Liver (tissue), 9 donors: ENCODE data around the gene DNAH8. TPM values are rescaled to one million over a fixed set of nuclear protein-coding genes. Genes with fewer than 3 reads are reported as not detected.

Source experiments
- DNase-seq: peaks from one replicate; pipeline ENCODE4 v3.0.0-alpha.2; 2017; ENCODE audit warnings: low spot score
- H3K27ac ChIP-seq, 2 donors: one replicate each; pipeline ENCODE4 v1.7.0; 2013; ENCODE audit warnings: inconsistent platforms in 2 of 2, low read length in 2 of 2, control low read depth in 1 of 2, low read depth in 1 of 2, mild to moderate bottlenecking in 1 of 2
- H3K27me3 ChIP-seq, 4 donors: one replicate each; pipeline versions ENCODE4 v1.6.1 to v1.7.0; 2013; ENCODE audit warnings: low read length in 3 of 4, inconsistent platforms in 1 of 4, mild to moderate bottlenecking in 1 of 4, moderate library complexity in 1 of 4; ENCODE audit not compliant: control insufficient read depth in 4 of 4, insufficient read depth in 4 of 4
- H3K36me3 ChIP-seq, 4 donors: one replicate each; pipeline versions ENCODE4 v1.6.1 to v1.7.0; 2013; ENCODE audit warnings: low read length in 3 of 4, mild to moderate bottlenecking in 3 of 4, low read depth in 1 of 4, moderate library complexity in 1 of 4; ENCODE audit not compliant: control insufficient read depth in 4 of 4, insufficient read depth in 3 of 4
- H3K4me1 ChIP-seq, 4 donors: one replicate each; pipeline versions ENCODE4 v1.6.1 to v1.7.0; 2013; ENCODE audit warnings: low read length in 3 of 4, mild to moderate bottlenecking in 3 of 4, moderate library complexity in 1 of 4; ENCODE audit not compliant: control insufficient read depth in 4 of 4, insufficient read depth in 4 of 4
- H3K4me3 ChIP-seq, 3 donors: one replicate each; pipeline versions ENCODE4 v1.6.1 to v1.7.0; 2013; ENCODE audit warnings: low read length in 3 of 3, control low read depth in 1 of 3, low read depth in 1 of 3, mild to moderate bottlenecking in 1 of 3
- H3K9ac ChIP-seq, 2 donors: one replicate each; pipeline ENCODE4 v1.7.0; 2013; ENCODE audit warnings: low read length in 2 of 2, mild to moderate bottlenecking in 2 of 2, moderate library complexity in 2 of 2, control low read depth in 1 of 2, low read depth in 1 of 2
- H3K9me3 ChIP-seq, 4 donors: one replicate each; pipeline versions ENCODE4 v1.6.1 to v1.7.0; 2013; ENCODE audit warnings: low read length in 3 of 4; ENCODE audit not compliant: control insufficient read depth in 4 of 4
- EGR1 ChIP-seq, 2 donors: IDR thresholded peaks; 2 replicates each; pipeline ENCODE4 v1.6.1; 2016 to 2018; ENCODE audit warnings: antibody characterized with exemption in 2 of 2, low read depth in 2 of 2
- FOXA1 ChIP-seq: IDR thresholded peaks from 2 replicates; pipeline ENCODE4 v1.6.1; 2016; ENCODE audit warnings: antibody characterized with exemption
- FOXA2 ChIP-seq: IDR thresholded peaks from 2 replicates; pipeline ENCODE4 v1.6.1; 2016; ENCODE audit warnings: antibody characterized with exemption
- GABPA ChIP-seq, 2 donors: IDR thresholded peaks in 1 of 2; conservative IDR thresholded peaks in 1 of 2; 2 replicates each; pipeline ENCODE4 v1.6.1; 2016; ENCODE audit warnings: antibody characterized with exemption in 2 of 2, mild to moderate bottlenecking in 1 of 2, moderate library complexity in 1 of 2
- HNF4A ChIP-seq, 2 donors: conservative IDR thresholded peaks; 2 replicates each; pipeline ENCODE4 v1.6.1; 2016; ENCODE audit warnings: antibody characterized with exemption in 2 of 2, mild to moderate bottlenecking in 2 of 2
- HNF4G ChIP-seq: IDR thresholded peaks from 2 replicates; pipeline ENCODE4 v1.6.1; 2016; ENCODE audit warnings: antibody characterized with exemption
- JUND ChIP-seq, 2 donors: IDR thresholded peaks; 2 replicates each; pipeline ENCODE4 v1.6.1; 2016; ENCODE audit warnings: antibody characterized with exemption in 2 of 2
- NR2F2 ChIP-seq: IDR thresholded peaks from 2 replicates; pipeline ENCODE4 v1.6.1; 2016; ENCODE audit warnings: antibody characterized with exemption
- RAD21 ChIP-seq, 2 donors: IDR thresholded peaks; 2 replicates each; pipeline ENCODE4 v1.6.1; 2016; ENCODE audit warnings: antibody characterized with exemption in 2 of 2, mild to moderate bottlenecking in 2 of 2
- RXRA ChIP-seq, 2 donors: IDR thresholded peaks; 2 replicates each; pipeline ENCODE4 v1.6.1; 2017 to 2018; ENCODE audit warnings: antibody characterized with exemption in 2 of 2, mild to moderate bottlenecking in 1 of 2
- SP1 ChIP-seq: IDR thresholded peaks from 2 replicates; pipeline ENCODE4 v1.6.1; 2018; ENCODE audit warnings: antibody characterized with exemption, mild to moderate bottlenecking
- TAF1 ChIP-seq: conservative IDR thresholded peaks from 2 replicates; pipeline ENCODE4 v1.6.1; 2016; ENCODE audit warnings: antibody characterized with exemption, mild to moderate bottlenecking
- YY1 ChIP-seq: IDR thresholded peaks from 2 replicates; pipeline ENCODE4 v1.6.1; 2016; ENCODE audit warnings: antibody characterized with exemption, mild to moderate bottlenecking
- ZBTB33 ChIP-seq: IDR thresholded peaks from 2 replicates; pipeline ENCODE4 v1.6.1; 2016; ENCODE audit warnings: antibody characterized with exemption
- WGBS: extraction: QIAGEN DNeasy Blood & Tissue Kit; methylation state at CpG from one replicate; pipeline ENCODE4 v1.1.7; 2013; 5-methylcytosine and 5-hydroxymethylcytosine counted together
- polyA plus RNA-seq, 2 donors: library from polyadenylated mRNA; stranded (reverse) in 1 of 2; unstranded in 1 of 2; fragments of 200-250 nt in 1 of 2; fragments of >200 nt in 1 of 2; fragmentation: Nextera tagmentation in 1 of 2; extraction: Ambion mirVana in 1 of 2; gene quantifications; one replicate each; pipeline versions ENCODE4 v1.2.1 to v1.2.3, GENCODE V29; 2013 to 2015
- total RNA-seq, 2 donors: library from RNA; depleted of rRNA; stranded (reverse); fragments of >200 nt; gene quantifications; one replicate each; pipeline ENCODE4 v1.2.3, GENCODE V29; 2014
- TF ChIP-seq, protein P1 (sequence below): IDR thresholded peaks from 2 replicates; pipeline ENCODE4 v1.6.1; 2016; ENCODE audit warnings: antibody characterized with exemption
- TF ChIP-seq, protein P2 (sequence below): IDR thresholded peaks from 2 replicates; pipeline ENCODE4 v1.6.1; 2016; ENCODE audit warnings: antibody characterized with exemption
- TF ChIP-seq, protein P3 (sequence below): fragments of 150-350 bp; IDR thresholded peaks from 2 replicates; pipeline ENCODE4 v1.5.1; 2017; ENCODE audit warnings: improper control_type of control experiment, low read depth, low read length; ENCODE audit not compliant: missing input control
- TF ChIP-seq, protein P4 (sequence below): IDR thresholded peaks from 2 replicates; pipeline ENCODE4 v1.6.1; 2016; ENCODE audit warnings: antibody characterized with exemption, mild to moderate bottlenecking
- donor health status: healthy.
- donor health status: healthy.
- donor health status: healthy.
- donor health status: healthy.
- donor health status: healthy.

DNAH8 gene
- total and polyA plus RNA-seq, 4 donors = under 0.01 to 0.05 TPM; not detected in 2

- TF ChIP-seq FOXA2 (no peak), GABPA (IDR thresholded peaks at IDR 0.05 in 1 of 2, conservative IDR thresholded peaks at IDR 0.05 in 1 of 2) (no peak), RXRA (IDR thresholded peaks at IDR 0.05) (no peak), YY1 (no peak), TAF1 (no peak), ZBTB33 (no peak), SP1 (no peak), NR2F2 (no peak), FOXA1 (no peak), JUND (IDR thresholded peaks at IDR 0.05) (no peak), RAD21 (IDR thresholded peaks at IDR 0.05) (no peak), HNF4G (no peak), HNF4A (conservative IDR thresholded peaks at IDR 0.05) (no peak), EGR1 (IDR thresholded peaks at IDR 0.05; ENCODE audit: low read depth in 2 of 2) (no peak)
- TF ChIP-seq, protein P1, sequence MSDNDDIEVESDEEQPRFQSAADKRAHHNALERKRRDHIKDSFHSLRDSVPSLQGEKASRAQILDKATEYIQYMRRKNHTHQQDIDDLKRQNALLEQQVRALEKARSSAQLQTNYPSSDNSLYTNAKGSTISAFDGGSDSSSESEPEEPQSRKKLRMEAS = no peak
- TF ChIP-seq, protein P2, sequence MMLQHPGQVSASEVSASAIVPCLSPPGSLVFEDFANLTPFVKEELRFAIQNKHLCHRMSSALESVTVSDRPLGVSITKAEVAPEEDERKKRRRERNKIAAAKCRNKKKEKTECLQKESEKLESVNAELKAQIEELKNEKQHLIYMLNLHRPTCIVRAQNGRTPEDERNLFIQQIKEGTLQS = no peak
- TF ChIP-seq, protein P3, sequence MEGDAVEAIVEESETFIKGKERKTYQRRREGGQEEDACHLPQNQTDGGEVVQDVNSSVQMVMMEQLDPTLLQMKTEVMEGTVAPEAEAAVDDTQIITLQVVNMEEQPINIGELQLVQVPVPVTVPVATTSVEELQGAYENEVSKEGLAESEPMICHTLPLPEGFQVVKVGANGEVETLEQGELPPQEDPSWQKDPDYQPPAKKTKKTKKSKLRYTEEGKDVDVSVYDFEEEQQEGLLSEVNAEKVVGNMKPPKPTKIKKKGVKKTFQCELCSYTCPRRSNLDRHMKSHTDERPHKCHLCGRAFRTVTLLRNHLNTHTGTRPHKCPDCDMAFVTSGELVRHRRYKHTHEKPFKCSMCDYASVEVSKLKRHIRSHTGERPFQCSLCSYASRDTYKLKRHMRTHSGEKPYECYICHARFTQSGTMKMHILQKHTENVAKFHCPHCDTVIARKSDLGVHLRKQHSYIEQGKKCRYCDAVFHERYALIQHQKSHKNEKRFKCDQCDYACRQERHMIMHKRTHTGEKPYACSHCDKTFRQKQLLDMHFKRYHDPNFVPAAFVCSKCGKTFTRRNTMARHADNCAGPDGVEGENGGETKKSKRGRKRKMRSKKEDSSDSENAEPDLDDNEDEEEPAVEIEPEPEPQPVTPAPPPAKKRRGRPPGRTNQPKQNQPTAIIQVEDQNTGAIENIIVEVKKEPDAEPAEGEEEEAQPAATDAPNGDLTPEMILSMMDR = no peak
- TF ChIP-seq, protein P4, sequence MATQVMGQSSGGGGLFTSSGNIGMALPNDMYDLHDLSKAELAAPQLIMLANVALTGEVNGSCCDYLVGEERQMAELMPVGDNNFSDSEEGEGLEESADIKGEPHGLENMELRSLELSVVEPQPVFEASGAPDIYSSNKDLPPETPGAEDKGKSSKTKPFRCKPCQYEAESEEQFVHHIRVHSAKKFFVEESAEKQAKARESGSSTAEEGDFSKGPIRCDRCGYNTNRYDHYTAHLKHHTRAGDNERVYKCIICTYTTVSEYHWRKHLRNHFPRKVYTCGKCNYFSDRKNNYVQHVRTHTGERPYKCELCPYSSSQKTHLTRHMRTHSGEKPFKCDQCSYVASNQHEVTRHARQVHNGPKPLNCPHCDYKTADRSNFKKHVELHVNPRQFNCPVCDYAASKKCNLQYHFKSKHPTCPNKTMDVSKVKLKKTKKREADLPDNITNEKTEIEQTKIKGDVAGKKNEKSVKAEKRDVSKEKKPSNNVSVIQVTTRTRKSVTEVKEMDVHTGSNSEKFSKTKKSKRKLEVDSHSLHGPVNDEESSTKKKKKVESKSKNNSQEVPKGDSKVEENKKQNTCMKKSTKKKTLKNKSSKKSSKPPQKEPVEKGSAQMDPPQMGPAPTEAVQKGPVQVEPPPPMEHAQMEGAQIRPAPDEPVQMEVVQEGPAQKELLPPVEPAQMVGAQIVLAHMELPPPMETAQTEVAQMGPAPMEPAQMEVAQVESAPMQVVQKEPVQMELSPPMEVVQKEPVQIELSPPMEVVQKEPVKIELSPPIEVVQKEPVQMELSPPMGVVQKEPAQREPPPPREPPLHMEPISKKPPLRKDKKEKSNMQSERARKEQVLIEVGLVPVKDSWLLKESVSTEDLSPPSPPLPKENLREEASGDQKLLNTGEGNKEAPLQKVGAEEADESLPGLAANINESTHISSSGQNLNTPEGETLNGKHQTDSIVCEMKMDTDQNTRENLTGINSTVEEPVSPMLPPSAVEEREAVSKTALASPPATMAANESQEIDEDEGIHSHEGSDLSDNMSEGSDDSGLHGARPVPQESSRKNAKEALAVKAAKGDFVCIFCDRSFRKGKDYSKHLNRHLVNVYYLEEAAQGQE = no peak
- H3K27ac ChIP-seq = no peak overlapping the region
- WGBS = 78% methylated on average over 5 of the region's 5 CpGs
- no peak overlapping the region for H3K9ac ChIP-seq
- peaks cover 0 to 1% (median 0%) of the 10 kb centered on the region in 4 donors for H3K9me3 ChIP-seq
- H3K27me3 ChIP-seq = no peaks in the 10 kb centered on the region
- H3K36me3 ChIP-seq = peaks cover 0 to 2% (median 0%) of the 10 kb centered on the region in 4 donors
- H3K4me3 ChIP-seq = no peak overlapping the region
- H3K4me1 ChIP-seq = peaks cover 2 to 4% (median 3%) of the 10 kb centered on the region in 4 donors
- no peak for DNase-seq
These were observed 11.0 kb upstream of the DNAH8 start for GRCh38 chr6:38703949-38704590.
